GM18867 (cell line): ENCODE results near the gene RSPRY1.

Experiments used
- ATAC-seq: cut with Tn5 transposase; IDR thresholded peaks from one replicate; pipeline ENCODE4 v1.9.1; 2021; ENCODE audit warnings: mild to moderate bottlenecking, moderate library complexity; ENCODE audit not compliant: unreplicated experiment

RSPRY1 gene

DNA sequence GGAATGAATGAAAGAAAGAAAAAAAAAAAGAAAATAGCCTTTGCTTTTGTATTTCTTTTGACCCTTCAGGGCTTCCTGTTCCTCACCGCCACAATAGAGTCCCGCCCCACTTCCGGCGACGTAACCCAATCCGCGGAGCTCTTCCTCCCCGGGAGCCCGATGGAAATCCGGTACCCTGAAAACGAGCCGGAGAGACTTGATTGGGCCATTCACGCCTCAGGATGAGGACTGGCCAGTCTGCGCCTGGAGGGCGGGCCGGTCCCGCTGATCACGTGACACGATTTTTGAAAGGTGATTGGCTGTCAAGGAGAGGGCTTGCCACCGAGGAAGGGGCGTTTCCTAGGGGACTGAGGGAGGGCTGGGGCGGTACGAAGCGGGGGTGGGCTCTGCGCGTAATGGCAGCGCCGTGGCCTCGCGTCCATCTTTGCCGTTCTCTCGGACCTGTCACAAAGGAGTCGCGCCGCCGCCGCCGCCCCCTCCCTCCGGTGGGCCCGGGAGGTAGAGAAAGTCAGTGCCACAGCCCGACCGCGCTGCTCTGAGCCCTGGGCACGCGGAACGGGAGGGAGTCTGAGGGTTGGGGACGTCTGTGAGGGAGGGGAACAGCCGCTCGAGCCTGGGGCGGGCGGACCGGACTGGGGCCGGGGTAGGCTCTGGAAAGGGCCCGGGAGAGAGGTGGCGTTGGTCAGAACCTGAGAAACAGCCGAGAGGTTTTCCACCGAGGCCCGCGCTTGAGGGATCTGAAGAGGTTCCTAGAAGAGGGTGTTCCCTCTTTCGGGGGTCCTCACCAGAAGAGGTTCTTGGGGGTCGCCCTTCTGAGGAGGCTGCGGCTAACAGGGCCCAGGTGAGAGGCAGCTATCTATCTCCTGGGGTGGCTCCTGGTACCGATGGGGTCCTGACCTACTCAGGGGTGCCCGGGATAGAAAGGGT lies at the start of gene RSPRY1, which contains the start of gene PSME3IP1:
RSPRY1 (plus strand) TSS at position 385 of the 927 bp plus-strand sequence. CDS start 18,330 bp downstream, outside the sequence.
PSME3IP1 (minus strand) TSS at position 95 of the 927 bp plus-strand sequence. CDS start 12,185 bp downstream, outside the sequence.
- ATAC-seq = peak; percentile 88

DNA sequence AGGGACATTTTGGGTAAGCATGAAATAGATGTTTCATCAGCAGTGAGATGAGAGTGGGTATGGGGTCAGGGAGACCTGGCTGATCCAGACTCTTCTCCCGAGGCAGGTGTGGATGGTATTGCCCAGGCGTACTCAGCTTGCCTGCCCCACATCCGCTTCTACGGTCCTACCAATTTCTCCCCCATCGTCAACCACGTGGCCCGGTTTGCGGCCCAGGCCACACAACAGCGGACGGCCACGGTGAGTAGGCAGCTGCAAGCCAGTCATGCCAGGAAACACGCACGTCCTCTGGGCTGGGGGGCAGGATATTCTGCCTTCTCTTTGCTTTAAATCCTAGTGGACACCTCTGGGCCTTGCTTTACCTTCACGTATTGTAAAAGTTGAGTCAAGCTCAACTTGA lies 49.1 kb upstream of the RSPRY1 start:
- no peak for ATAC-seq

- no peak for ATAC-seq
These were observed 48.4 kb upstream of the RSPRY1 start for GRCh38 chr16:57137566-57138273.

- no peak for ATAC-seq
These were observed 47.7 kb upstream of the RSPRY1 start for GRCh38 chr16:57138281-57138935.

DNA sequence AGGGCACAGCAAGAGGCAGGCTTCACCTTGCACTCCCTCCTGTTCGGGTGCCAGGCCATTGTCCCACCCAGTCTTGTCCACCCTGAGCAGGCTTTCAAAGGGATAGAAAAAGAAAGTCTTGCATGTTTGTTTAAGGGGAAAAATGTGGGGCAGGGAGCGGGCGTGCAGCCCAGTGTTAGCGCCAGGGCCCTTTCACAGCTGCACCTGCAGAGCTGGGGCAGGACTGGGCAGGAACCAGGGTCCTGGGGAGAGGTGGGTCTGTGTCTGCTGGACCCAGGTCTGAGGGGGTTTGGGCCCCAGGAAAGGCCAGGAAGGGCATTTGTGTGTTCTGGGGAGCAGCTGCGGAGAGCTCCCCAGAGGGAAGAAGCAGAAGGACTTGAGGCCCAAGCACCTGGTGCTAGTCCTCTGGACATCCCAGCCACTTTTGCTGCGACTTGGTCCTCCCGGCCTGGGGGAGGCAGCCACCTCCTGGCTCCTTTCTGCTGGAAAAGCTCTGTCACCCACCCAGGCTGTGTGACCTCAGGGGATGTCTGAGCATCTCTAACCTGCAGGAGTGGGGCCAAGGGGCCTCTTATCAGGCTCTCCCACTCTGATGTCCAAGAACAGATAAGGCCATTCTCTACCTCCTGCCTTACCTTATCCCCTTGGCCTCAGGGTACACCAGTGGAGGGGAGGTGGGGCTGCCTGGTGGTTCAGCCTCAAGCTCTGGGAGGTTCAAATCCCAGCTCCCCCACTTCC lies 45.0 kb upstream of the RSPRY1 start:
- ATAC-seq = no peak

GRCh38 chr16:57141822-57142631 lies 44.1 kb upstream of the RSPRY1 start:
- ATAC-seq = no peak

GRCh38 chr16:57143149-57143921 lies 42.8 kb upstream of the RSPRY1 start:
- ATAC-seq = no peak

DNA sequence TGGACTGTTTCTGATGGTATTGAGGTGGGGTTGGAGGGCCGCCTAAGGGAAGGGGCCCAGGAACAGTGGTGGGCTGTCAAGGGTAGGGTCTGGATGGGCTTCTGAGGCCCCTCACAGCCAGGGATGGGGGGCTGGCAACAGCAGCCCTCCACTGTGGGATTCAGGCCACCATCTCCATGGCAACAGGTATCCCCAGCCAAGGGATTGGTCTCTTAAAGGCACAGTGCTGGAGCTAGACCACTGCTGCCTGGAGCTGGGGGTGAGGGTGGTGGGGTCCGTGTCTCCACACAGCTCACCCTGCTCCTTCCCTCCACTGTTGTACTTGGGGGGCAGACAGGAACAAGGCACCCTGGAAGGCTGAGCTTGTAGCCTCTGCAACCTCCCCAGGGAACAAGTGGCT lies 42.1 kb upstream of the RSPRY1 start:
- no peak for ATAC-seq

DNA sequence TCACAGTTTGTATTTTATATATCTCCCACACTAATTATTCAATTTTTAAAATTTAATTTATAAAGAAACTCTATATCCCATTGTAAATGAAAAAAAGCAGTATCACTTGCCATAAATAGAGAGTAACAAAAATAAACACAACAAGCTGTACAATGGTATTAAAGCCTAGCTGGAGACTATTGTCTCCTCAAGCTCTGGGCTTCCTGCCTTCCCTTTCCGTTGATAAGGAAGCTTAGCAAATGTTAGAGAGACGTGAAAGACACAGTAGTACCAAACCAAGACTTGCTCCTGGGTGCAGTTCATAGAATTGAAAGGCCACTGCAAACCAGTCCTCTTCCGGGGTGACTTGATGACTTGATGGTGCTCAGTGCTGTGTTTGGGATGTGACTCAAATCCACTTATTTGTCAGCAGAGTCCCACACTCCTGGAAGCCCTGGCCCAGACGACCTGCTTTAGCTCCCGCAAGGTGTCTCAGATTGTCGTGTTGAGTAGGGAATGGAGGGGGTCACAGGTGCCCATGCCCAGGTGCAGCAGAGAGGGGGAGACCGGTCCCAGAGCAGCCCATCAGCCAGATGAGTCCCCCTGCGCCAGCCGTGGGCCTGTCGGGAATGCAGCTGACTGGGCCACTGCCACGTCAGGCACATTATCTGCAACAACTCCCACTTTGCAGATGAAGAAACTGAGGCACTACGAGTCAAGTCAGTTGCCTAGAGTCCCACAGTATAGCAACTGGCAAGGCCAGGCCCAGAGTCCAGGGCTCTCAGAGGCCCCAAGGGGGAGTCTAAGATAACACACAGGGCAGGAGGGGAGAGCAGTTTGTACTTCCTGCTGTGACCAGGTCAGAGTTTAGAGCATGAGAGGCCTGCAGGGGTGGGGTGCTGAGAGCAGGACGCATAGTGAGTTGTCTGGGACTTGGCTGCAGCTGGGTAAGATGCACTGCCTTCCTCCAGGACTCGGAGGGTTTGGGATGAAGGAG lies 40.8 kb upstream of the RSPRY1 start:
- no peak for ATAC-seq

DNA sequence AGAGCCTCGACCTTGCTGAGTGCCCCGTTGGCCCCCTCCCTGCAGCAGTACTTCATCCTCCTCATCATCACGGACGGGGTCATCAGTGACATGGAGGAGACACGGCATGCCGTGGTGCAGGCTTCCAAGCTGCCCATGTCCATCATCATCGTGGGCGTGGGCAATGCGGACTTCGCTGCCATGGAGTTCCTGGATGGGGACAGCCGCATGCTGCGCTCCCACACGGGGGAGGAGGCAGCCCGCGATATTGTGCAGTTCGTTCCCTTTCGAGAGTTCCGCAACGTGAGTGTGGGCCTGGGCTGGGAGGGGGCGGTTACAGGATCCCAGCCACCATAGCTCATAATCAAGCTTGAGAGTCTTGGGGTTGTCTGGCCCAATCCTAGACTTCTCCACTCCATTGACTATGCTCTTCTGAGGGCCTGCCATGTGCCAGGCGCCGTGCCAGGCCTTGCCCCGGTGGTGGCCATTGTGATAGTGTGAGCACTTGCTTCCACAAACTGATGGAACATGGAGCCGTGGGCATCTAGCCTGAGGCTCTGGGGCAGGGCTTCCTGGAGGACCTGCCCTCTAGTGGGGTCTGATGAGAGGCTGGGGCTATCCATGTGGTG lies 40.0 kb upstream of the RSPRY1 start:
- no peak for ATAC-seq

DNA sequence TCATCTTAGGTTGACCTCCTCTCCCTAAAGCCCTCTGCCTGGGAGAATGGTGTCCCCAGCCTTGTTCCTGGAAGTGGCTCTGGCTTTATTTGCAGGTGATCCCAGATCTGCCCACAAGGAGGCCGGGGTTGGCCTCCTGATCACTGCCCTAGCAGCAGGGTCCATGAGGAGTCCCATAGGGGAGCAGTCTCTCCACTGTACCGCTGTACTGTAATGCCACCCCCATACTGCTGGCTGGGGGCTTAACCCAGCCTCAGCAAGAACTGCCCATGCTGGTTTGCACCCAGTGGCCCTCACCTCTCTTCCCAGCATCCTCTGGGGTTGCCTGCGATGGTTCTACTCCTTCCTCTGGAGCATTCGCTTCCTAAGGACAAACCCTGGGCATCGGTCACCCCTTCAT lies 39.4 kb upstream of the RSPRY1 start:
- ATAC-seq = no peak

- no peak for ATAC-seq
These were observed 38.5 kb upstream of the RSPRY1 start for GRCh38 chr16:57147381-57148221.

- no peak for ATAC-seq
These were observed 37.6 kb upstream of the RSPRY1 start for GRCh38 chr16:57148481-57148880.

GRCh38 chr16:57149391-57149790 lies 36.7 kb upstream of the RSPRY1 start:
- no peak for ATAC-seq

DNA sequence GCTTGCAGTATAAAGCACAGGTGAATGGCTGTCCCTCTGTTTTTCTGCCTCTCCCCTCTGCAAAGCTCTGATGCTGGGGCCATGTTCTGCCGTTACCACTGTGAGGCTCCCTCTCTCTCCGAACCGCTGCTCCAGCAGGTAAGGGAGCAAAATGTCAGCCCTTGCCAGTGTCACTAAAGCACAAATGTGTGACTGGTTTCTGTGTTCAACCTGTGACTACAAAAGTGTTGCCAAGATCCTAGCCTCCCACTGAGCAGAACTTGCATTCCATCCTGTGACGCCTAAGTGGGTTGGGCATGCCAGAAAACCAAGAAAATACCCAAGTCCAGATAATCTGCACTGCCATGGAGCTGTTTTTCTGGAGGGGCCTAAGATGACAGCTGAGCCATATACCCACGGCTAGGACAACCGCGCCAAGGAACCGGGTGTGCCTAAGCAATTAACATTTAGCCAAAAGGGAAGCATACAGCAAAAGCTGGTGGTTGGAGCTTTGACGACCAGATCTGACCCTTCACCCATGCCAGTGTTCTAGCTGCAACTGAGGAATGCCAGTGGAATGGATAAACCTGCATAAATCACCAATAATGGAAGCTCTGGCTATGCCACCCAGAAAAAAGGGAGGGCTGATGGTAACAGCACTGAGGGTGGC lies 35.3 kb upstream of the RSPRY1 start:
- no peak for ATAC-seq

- no peak for ATAC-seq
These were observed 34.8 kb upstream of the RSPRY1 start for GRCh38 chr16:57151369-57151768.
